Stromal cell of bone marrow (primary cell): ENCODE results near the gene OLFML2B.

Experiments
- DNase-seq: peaks from one replicate; pipeline ENCODE4 v3.0.0-alpha.2; 2012; ENCODE audit warnings: low read depth

Gene OLFML2B

GRCh38 chr1:162006081-162006480 lies 17.6 kb downstream of the OLFML2B start:
- DNase-seq: no peak

GRCh38 chr1:162004441-162004950 lies 19.2 kb downstream of the OLFML2B start:
- DNase-seq: no peak

- peak; percentile 89 for DNase-seq
Measured at GRCh38 chr1:162003830-162004215, 19.8 kb downstream of the OLFML2B start.

GRCh38 chr1:162003061-162003829 lies 20.4 kb downstream of the OLFML2B start:
- peak; percentile 99 for DNase-seq

- no peak for DNase-seq
Measured at GRCh38 chr1:162000053-162000420, 23.6 kb downstream of the OLFML2B start.

- DNase-seq: no peak
Measured at GRCh38 chr1:161999301-162000052, 24.2 kb downstream of the OLFML2B start.

GRCh38 chr1:161998811-161999210 lies 24.9 kb downstream of the OLFML2B start:
- no peak for DNase-seq

GRCh38 chr1:161997152-161997551 lies 26.5 kb downstream of the OLFML2B start:
- no peak for DNase-seq

GRCh38 chr1:161994175-161994668 lies 29.4 kb downstream of the OLFML2B start:
- peak; percentile 25 for DNase-seq

- DNase-seq: no peak
Measured at GRCh38 chr1:161993576-161993975, 30.1 kb downstream of the OLFML2B start.

- DNase-seq: no peak
Measured at GRCh38 chr1:161989786-161990185, 33.9 kb downstream of the OLFML2B start.

GRCh38 chr1:161989108-161989507 lies 34.6 kb downstream of the OLFML2B start:
- no peak for DNase-seq

- no peak for DNase-seq
Measured at GRCh38 chr1:161988413-161988812, 35.3 kb downstream of the OLFML2B start.

- no peak for DNase-seq
Measured at GRCh38 chr1:161987872-161988271, 35.8 kb downstream of the OLFML2B start.

- no peak for DNase-seq
Measured at GRCh38 chr1:161987303-161987702, 36.4 kb downstream of the OLFML2B start.

- no peak for DNase-seq
Measured at GRCh38 chr1:161986328-161986727, 37.3 kb downstream of the OLFML2B start.

GRCh38 chr1:161985301-161985822 lies 38.3 kb downstream of the OLFML2B start:
- DNase-seq: no peak

- DNase-seq: no peak
Measured at GRCh38 chr1:161983725-161984124, 39.9 kb downstream of the OLFML2B start.

GRCh38 chr1:161982917-161983316 lies 40.8 kb downstream of the OLFML2B start:
- DNase-seq: no peak

- DNase-seq: no peak
Measured at GRCh38 chr1:161982507-161982895, 41.2 kb downstream of the OLFML2B start.

- no peak for DNase-seq
Measured at GRCh38 chr1:161981735-161982506, 41.7 kb downstream of the OLFML2B start.

GRCh38 chr1:161981126-161981525 lies 42.5 kb downstream of the OLFML2B start:
- DNase-seq: no peak
